Measurements from ENCODE around the gene OR2J2. TPM values are rescaled to one million over a fixed set of nuclear protein-coding genes. Genes with fewer than 3 reads are reported as not detected.

OR2J2 gene
- total and polyA plus RNA-seq, 2 of the 13 experiments (the other 11 are each of a cell fraction or from before 2014, with no cell fraction given), result 0.36 TPM; not detected in 1

- Histone ChIP-seq H3K27me3 (ENCODE audit: control insufficient read depth in 1 of 2, insufficient read depth in 2 of 2, low read length in 2 of 2) (peaks cover 0 to 14% of the 10 kb centered on the region in 2 experiments; a peak in 1 of 5 replicates), H3K4me1 (ENCODE audit: insufficient read depth, low read length) (no peaks in the 10 kb centered on the region), H3K4me2 (ENCODE audit: low read depth, low read length) (no peak overlapping the region), H3K9ac (ENCODE audit: insufficient read depth, low read depth, low read length) (no peak overlapping the region), H3K36me3 (replicated peaks in 1 of 2; ENCODE audit: control insufficient read depth in 1 of 2, insufficient read depth in 2 of 2, low read length in 2 of 2) (no peaks in the 10 kb centered on the region), H3K27ac (ENCODE audit: extremely low read length, insufficient read depth, low read length) (no peak overlapping the region), H2AFZ (ENCODE audit: low read length) (no peak overlapping the region), H4K20me1 (ENCODE audit: insufficient read depth, low read length) (no peaks in the 10 kb centered on the region), H3K4me3 (replicated peaks in 1 of 3; ENCODE audit: insufficient read depth in 1 of 3, low read depth in 2 of 3, low read length in 3 of 3) (no peak overlapping the region), H3K9me3 (ENCODE audit: low read length) (no peaks in the 10 kb centered on the region), H3K79me2 (ENCODE audit: insufficient read depth, low read length) (no peaks in the 10 kb centered on the region)
- no TSS peak for BruUV-seq (replicated peaks)
- intact Hi-C loops (cut with micrococcal nuclease; ENCODE audit: unreplicated experiment) (no loop called here), in situ Hi-C loops (cut with HindIII; ENCODE audit: extremely low pct_ligation_motif_present, low pct_unique_long_range_greater_than_20kb) (no loop called here)
- TF ChIP-seq ZNF740 (CRISPR knock-in tag; IDR thresholded peaks at IDR 0.05) (no peak), SOX6 (IDR thresholded peaks at IDR 0.05) (no peak), SOX6 (CRISPR knock-in tag; IDR thresholded peaks at IDR 0.05) (no peak), NCOA5 (CRISPR knock-in tag; IDR thresholded peaks at IDR 0.05) (no peak), SP5 (CRISPR knock-in tag; IDR thresholded peaks at IDR 0.05; ENCODE audit: borderline replicate concordance, low read depth) (no peak), ZNF484 (CRISPR knock-in tag; IDR thresholded peaks at IDR 0.05; ENCODE audit: borderline replicate concordance, low read depth) (no peak), SALL2 (CRISPR knock-in tag; IDR thresholded peaks at IDR 0.05) (no peak)
- DNase-seq (ENCODE audit: low spot score) (no peak), ATAC-seq (peak; percentile 55), FAIRE-seq (no peak)
- 2% methylated on average over 3 of the region's 4 CpGs for WGBS (ENCODE audit: low lambda C conversion rate)
- POLR2A ChIA-PET, result no interaction called here
- CTCF ChIA-PET (ENCODE audit: low intra/inter-chr PET ratio, low total read pairs), result no interaction called here
These were observed 40.1 kb upstream of the OR2J2 start for GRCh38 chr6:29130644-29131043.

- Histone ChIP-seq H3K27ac (ENCODE audit: extremely low read length, insufficient read depth, low read length) (no peak overlapping the region), H3K4me2 (ENCODE audit: low read depth, low read length) (no peak overlapping the region), H3K4me1 (ENCODE audit: insufficient read depth, low read length) (no peaks in the 10 kb centered on the region), H3K4me3 (replicated peaks in 1 of 3; ENCODE audit: insufficient read depth in 1 of 3, low read depth in 2 of 3, low read length in 3 of 3) (no peak overlapping the region), H3K79me2 (ENCODE audit: insufficient read depth, low read length) (no peaks in the 10 kb centered on the region), H3K9me3 (ENCODE audit: low read length) (no peaks in the 10 kb centered on the region), H4K20me1 (ENCODE audit: insufficient read depth, low read length) (no peaks in the 10 kb centered on the region), H3K9ac (ENCODE audit: insufficient read depth, low read depth, low read length) (no peak overlapping the region), H3K36me3 (replicated peaks in 1 of 2; ENCODE audit: control insufficient read depth in 1 of 2, insufficient read depth in 2 of 2, low read length in 2 of 2) (no peaks in the 10 kb centered on the region), H2AFZ (ENCODE audit: low read length) (no peak overlapping the region), H3K27me3 (ENCODE audit: control insufficient read depth in 1 of 2, insufficient read depth in 2 of 2, low read length in 2 of 2) (peaks cover 0 to 14% of the 10 kb centered on the region in 2 experiments; a peak in 1 of 5 replicates)
- no peak for FAIRE-seq
- ChIA-PET POLR2A (no interaction called here), CTCF (ENCODE audit: low intra/inter-chr PET ratio, low total read pairs) (no interaction called here)
- in situ Hi-C loops (cut with HindIII; ENCODE audit: extremely low pct_ligation_motif_present, low pct_unique_long_range_greater_than_20kb) (no loop called here), intact Hi-C loops (cut with micrococcal nuclease; ENCODE audit: unreplicated experiment) (no loop called here)
- no peak for TF ChIP-seq CSRNP2 (CRISPR knock-in tag; conservative IDR thresholded peaks at IDR 0.05; ENCODE audit: low read depth)
- TF ChIP-seq, protein P1, sequence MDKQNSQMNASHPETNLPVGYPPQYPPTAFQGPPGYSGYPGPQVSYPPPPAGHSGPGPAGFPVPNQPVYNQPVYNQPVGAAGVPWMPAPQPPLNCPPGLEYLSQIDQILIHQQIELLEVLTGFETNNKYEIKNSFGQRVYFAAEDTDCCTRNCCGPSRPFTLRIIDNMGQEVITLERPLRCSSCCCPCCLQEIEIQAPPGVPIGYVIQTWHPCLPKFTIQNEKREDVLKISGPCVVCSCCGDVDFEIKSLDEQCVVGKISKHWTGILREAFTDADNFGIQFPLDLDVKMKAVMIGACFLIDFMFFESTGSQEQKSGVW (CRISPR knock-in tag; IDR thresholded peaks at IDR 0.05; ENCODE audit: borderline replicate concordance), result no peak
- no peak for TF ChIP-seq ZNF841 (CRISPR knock-in tag; IDR thresholded peaks at IDR 0.05; ENCODE audit: borderline replicate concordance)
- TF ChIP-seq ZNF431 (CRISPR knock-in tag; IDR thresholded peaks at IDR 0.05; ENCODE audit: borderline replicate concordance, low read depth), result no peak
- TF ChIP-seq ATF7-NPFF (CRISPR knock-in tag; IDR thresholded peaks at IDR 0.05; ENCODE audit: low read depth), result no peak
- TF ChIP-seq, protein P2, sequence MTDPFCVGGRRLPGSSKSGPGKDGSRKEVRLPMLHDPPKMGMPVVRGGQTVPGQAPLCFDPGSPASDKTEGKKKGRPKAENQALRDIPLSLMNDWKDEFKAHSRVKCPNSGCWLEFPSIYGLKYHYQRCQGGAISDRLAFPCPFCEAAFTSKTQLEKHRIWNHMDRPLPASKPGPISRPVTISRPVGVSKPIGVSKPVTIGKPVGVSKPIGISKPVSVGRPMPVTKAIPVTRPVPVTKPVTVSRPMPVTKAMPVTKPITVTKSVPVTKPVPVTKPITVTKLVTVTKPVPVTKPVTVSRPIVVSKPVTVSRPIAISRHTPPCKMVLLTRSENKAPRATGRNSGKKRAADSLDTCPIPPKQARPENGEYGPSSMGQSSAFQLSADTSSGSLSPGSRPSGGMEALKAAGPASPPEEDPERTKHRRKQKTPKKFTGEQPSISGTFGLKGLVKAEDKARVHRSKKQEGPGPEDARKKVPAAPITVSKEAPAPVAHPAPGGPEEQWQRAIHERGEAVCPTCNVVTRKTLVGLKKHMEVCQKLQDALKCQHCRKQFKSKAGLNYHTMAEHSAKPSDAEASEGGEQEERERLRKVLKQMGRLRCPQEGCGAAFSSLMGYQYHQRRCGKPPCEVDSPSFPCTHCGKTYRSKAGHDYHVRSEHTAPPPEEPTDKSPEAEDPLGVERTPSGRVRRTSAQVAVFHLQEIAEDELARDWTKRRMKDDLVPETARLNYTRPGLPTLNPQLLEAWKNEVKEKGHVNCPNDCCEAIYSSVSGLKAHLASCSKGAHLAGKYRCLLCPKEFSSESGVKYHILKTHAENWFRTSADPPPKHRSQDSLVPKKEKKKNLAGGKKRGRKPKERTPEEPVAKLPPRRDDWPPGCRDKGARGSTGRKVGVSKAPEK (CRISPR knock-in tag; IDR thresholded peaks at IDR 0.05; ENCODE audit: borderline replicate concordance), result no peak
- TF ChIP-seq NFIB (CRISPR knock-in tag; IDR thresholded peaks at IDR 0.05; ENCODE audit: borderline replicate concordance), result no peak
- WGBS (ENCODE audit: low lambda C conversion rate), result 18% methylated on average over 2 of the region's 2 CpGs
- no TSS peak for BruUV-seq (replicated peaks)
- DNase-seq (ENCODE audit: low spot score), result no peak
- no peak for ATAC-seq
These were observed 39.0 kb upstream of the OR2J2 start for GRCh38 chr6:29131691-29132090.
